ENCODE data around the gene SMYD3. TPM values are rescaled to one million over a fixed set of nuclear protein-coding genes. Genes with fewer than 3 reads are reported as not detected.

SMYD3 gene
- total and polyA plus RNA-seq, 9 of the 15 experiments (the other 6 are each of a cell fraction or from before 2014, with no cell fraction given), result 128 to 440 (median 197) TPM

DNA sequence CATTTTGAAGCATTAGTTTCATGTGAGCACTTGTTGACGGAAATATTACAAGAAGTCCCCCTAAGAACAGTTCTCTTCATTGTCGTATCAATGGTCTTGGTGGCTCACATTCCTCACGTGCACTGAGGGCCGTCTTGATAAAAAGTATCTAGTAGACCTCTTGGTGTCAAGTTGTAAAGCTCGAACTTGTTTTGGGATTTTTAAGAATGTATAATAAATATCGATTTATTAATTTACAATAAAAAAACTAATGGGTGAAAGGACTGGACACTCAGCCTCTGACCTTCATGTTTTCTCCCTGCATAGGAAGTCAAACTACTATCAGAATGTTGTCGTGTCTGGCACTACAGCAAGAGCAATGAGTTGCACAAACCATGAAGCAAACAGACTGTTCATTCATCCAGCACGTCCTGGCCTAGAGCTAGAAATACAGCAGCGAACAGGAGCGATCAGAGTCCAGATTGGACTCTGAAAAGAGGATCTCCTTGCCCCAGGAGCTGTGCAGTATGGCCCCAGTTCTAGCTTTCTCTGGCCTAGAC, 319.2 kb downstream of the SMYD3 start (continued):
- TF ChIP-seq ZNF780A (CRISPR knock-in tag; IDR thresholded peaks at IDR 0.05) (no peak), ZNF175 (CRISPR knock-in tag; IDR thresholded peaks at IDR 0.05; ENCODE audit: low read depth) (peak; percentile 74), ARID1B (IDR thresholded peaks at IDR 0.05) (peak; percentile 21; the same call in 1 of the 2 replicates), IFI16 (CRISPR knock-in tag; IDR thresholded peaks at IDR 0.05) (no peak), ZC3H8 (IDR thresholded peaks at IDR 0.05) (no peak), ATF1 (CRISPR knock-in tag; IDR thresholded peaks at IDR 0.05) (no peak), ATF1 (tag; IDR thresholded peaks at IDR 0.05) (peak; percentile 26; the same call in 1 of the 2 replicates), DIDO1 (tag; IDR thresholded peaks at IDR 0.05; ENCODE audit: low read depth) (no peak), TGIF2 (CRISPR knock-in tag; IDR thresholded peaks at IDR 0.05) (no peak), WHSC1 (IDR thresholded peaks at IDR 0.05; ENCODE audit: low read length) (no peak), DNMT1 (IDR thresholded peaks at IDR 0.05) (no peak), HDAC2 (IDR thresholded peaks at IDR 0.05) (no peak), POLR2A (conservative IDR thresholded peaks at IDR 0.05) (peak; percentile 51; the same call in 1 of the 2 replicates), ARNT (IDR thresholded peaks at IDR 0.05) (no peak), KDM5B (IDR thresholded peaks at IDR 0.05; ENCODE audit: insufficient replicate concordance, low read depth, low read length) (peak; percentile 47), SETDB1 (IDR thresholded peaks at IDR 0.05; ENCODE audit: low read length) (no peak), LEF1 (IDR thresholded peaks at IDR 0.05) (no peak; the same call in 1 of the 2 replicates), BCOR (IDR thresholded peaks at IDR 0.05) (no peak), SPI1 (IDR thresholded peaks at IDR 0.05; ENCODE audit: borderline replicate concordance, low read depth, low read length) (peak; percentile 52; the same call in 1 of the 2 replicates), MECOM (CRISPR knock-in tag; IDR thresholded peaks at IDR 0.05) (no peak), SRSF3 (IDR thresholded peaks at IDR 0.05; ENCODE audit: insufficient read depth, low read length) (no peak), RFX1 (IDR thresholded peaks at IDR 0.05) (no peak)
- TF ChIP-seq, protein P1, sequence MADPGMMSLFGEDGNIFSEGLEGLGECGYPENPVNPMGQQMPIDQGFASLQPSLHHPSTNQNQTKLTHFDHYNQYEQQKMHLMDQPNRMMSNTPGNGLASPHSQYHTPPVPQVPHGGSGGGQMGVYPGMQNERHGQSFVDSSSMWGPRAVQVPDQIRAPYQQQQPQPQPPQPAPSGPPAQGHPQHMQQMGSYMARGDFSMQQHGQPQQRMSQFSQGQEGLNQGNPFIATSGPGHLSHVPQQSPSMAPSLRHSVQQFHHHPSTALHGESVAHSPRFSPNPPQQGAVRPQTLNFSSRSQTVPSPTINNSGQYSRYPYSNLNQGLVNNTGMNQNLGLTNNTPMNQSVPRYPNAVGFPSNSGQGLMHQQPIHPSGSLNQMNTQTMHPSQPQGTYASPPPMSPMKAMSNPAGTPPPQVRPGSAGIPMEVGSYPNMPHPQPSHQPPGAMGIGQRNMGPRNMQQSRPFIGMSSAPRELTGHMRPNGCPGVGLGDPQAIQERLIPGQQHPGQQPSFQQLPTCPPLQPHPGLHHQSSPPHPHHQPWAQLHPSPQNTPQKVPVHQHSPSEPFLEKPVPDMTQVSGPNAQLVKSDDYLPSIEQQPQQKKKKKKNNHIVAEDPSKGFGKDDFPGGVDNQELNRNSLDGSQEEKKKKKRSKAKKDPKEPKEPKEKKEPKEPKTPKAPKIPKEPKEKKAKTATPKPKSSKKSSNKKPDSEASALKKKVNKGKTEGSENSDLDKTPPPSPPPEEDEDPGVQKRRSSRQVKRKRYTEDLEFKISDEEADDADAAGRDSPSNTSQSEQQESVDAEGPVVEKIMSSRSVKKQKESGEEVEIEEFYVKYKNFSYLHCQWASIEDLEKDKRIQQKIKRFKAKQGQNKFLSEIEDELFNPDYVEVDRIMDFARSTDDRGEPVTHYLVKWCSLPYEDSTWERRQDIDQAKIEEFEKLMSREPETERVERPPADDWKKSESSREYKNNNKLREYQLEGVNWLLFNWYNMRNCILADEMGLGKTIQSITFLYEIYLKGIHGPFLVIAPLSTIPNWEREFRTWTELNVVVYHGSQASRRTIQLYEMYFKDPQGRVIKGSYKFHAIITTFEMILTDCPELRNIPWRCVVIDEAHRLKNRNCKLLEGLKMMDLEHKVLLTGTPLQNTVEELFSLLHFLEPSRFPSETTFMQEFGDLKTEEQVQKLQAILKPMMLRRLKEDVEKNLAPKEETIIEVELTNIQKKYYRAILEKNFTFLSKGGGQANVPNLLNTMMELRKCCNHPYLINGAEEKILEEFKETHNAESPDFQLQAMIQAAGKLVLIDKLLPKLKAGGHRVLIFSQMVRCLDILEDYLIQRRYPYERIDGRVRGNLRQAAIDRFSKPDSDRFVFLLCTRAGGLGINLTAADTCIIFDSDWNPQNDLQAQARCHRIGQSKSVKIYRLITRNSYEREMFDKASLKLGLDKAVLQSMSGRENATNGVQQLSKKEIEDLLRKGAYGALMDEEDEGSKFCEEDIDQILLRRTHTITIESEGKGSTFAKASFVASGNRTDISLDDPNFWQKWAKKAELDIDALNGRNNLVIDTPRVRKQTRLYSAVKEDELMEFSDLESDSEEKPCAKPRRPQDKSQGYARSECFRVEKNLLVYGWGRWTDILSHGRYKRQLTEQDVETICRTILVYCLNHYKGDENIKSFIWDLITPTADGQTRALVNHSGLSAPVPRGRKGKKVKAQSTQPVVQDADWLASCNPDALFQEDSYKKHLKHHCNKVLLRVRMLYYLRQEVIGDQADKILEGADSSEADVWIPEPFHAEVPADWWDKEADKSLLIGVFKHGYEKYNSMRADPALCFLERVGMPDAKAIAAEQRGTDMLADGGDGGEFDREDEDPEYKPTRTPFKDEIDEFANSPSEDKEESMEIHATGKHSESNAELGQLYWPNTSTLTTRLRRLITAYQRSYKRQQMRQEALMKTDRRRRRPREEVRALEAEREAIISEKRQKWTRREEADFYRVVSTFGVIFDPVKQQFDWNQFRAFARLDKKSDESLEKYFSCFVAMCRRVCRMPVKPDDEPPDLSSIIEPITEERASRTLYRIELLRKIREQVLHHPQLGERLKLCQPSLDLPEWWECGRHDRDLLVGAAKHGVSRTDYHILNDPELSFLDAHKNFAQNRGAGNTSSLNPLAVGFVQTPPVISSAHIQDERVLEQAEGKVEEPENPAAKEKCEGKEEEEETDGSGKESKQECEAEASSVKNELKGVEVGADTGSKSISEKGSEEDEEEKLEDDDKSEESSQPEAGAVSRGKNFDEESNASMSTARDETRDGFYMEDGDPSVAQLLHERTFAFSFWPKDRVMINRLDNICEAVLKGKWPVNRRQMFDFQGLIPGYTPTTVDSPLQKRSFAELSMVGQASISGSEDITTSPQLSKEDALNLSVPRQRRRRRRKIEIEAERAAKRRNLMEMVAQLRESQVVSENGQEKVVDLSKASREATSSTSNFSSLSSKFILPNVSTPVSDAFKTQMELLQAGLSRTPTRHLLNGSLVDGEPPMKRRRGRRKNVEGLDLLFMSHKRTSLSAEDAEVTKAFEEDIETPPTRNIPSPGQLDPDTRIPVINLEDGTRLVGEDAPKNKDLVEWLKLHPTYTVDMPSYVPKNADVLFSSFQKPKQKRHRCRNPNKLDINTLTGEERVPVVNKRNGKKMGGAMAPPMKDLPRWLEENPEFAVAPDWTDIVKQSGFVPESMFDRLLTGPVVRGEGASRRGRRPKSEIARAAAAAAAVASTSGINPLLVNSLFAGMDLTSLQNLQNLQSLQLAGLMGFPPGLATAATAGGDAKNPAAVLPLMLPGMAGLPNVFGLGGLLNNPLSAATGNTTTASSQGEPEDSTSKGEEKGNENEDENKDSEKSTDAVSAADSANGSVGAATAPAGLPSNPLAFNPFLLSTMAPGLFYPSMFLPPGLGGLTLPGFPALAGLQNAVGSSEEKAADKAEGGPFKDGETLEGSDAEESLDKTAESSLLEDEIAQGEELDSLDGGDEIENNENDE (IDR thresholded peaks at IDR 0.05; ENCODE audit: low read depth, low read length), result no peak

All from K562 (cell line).